ENCODE data around the gene CASP8AP2. TPM values are rescaled to one million over a fixed set of nuclear protein-coding genes. Genes with fewer than 3 reads are reported as not detected.

CASP8AP2 gene
- total RNA-seq, 6 experiments from 2014 or later = 8.8 to 11.5 (median 10.8) TPM

DNA sequence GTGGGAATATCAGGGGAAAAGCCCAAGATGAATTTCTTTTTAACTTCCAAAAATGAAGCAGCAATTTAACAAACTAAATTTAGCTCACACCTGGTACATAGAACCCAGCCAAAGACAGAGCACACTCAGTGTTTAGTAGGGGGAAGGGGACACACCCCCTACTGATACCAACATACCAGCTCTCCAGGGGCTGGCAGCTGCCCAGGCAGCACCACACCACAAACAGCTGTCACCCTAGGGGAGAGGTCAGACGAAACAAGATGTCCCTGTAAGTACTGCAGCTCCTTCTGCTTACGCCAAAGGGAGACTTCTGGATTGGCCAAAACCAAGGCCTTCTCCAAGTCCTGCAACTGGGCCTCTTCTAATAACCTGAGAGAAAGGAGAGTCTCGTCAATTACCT, 36.1 kb upstream of the CASP8AP2 start:
- Mint-ChIP-seq H3K4me3 (no peak overlapping the region), H3K36me3 (ENCODE audit: low read depth) (peaks cover 11% of the 10 kb centered on the region), H3K9me3 (no peaks in the 10 kb centered on the region), H3K27ac (no peak overlapping the region), H3K4me1 (ENCODE audit: low read depth) (no peaks in the 10 kb centered on the region), H3K27me3 (ENCODE audit: insufficient read depth) (no peaks in the 10 kb centered on the region)
- no peak for DNase-seq
- TF ChIP-seq, protein P1, sequence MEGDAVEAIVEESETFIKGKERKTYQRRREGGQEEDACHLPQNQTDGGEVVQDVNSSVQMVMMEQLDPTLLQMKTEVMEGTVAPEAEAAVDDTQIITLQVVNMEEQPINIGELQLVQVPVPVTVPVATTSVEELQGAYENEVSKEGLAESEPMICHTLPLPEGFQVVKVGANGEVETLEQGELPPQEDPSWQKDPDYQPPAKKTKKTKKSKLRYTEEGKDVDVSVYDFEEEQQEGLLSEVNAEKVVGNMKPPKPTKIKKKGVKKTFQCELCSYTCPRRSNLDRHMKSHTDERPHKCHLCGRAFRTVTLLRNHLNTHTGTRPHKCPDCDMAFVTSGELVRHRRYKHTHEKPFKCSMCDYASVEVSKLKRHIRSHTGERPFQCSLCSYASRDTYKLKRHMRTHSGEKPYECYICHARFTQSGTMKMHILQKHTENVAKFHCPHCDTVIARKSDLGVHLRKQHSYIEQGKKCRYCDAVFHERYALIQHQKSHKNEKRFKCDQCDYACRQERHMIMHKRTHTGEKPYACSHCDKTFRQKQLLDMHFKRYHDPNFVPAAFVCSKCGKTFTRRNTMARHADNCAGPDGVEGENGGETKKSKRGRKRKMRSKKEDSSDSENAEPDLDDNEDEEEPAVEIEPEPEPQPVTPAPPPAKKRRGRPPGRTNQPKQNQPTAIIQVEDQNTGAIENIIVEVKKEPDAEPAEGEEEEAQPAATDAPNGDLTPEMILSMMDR (IDR thresholded peaks at IDR 0.05) = no peak

DNA sequence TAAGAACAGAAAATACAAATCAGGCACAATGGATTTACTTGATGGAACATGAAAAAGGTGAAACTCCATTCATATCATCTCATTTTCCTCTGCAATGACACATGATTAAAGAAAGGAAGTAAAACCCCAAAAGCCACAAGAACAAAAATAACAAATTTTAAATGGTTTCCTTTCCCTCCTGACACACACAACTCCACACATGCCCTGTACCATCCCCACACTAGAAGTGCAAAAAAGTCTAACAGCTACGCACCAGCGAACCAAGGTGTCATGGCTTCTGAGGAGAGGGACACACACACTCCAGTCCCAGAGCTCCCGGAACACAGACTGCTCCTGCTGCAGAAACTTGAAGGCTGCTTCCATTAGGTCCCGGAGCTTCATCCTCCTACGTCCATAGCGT, 35.4 kb upstream of the CASP8AP2 start:
- H3K4me3 Mint-ChIP-seq = no peak overlapping the region
- no peak for DNase-seq
- H3K36me3 Mint-ChIP-seq (ENCODE audit: low read depth) = peaks cover 11% of the 10 kb centered on the region
- H3K27ac Mint-ChIP-seq = no peak overlapping the region; the same call in 1 of the 2 replicates
- TF ChIP-seq, protein P1 (IDR thresholded peaks at IDR 0.05) = no peak
- no peaks in the 10 kb centered on the region for H3K27me3 Mint-ChIP-seq (ENCODE audit: insufficient read depth)
- H3K4me1 Mint-ChIP-seq (ENCODE audit: low read depth) = no peaks in the 10 kb centered on the region
- H3K9me3 Mint-ChIP-seq = no peaks in the 10 kb centered on the region

DNA sequence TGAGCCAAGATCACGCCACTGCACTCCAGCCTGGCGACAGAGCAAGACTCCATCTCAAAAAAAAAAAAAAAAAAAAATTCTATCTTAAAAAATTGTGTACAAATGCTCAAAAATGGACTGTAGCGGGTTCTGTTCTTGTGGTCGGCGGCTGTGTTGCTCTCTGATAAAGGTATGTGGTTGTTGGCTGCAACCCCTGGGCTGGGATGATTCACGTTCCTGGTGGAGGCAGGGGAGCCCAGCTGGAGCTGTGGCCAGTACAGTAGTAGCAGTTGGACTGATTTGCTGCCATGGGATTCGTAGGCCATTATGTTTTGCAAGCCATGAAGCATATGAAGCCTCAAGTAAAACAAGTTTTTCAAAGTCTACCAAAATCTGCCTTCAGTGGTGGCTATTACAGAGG, 32.4 kb upstream of the CASP8AP2 start:
- no peaks in the 10 kb centered on the region for H3K27me3 Mint-ChIP-seq (ENCODE audit: insufficient read depth)
- no peaks in the 10 kb centered on the region for H3K9me3 Mint-ChIP-seq
- no peak for DNase-seq
- TF ChIP-seq, protein P1 (IDR thresholded peaks at IDR 0.05) = no peak
- peaks cover 17% of the 10 kb centered on the region for H3K36me3 Mint-ChIP-seq (ENCODE audit: low read depth)
- no peak overlapping the region for H3K4me3 Mint-ChIP-seq
- no peak overlapping the region for H3K27ac Mint-ChIP-seq
- H3K4me1 Mint-ChIP-seq (ENCODE audit: low read depth) = no peaks in the 10 kb centered on the region

DNA sequence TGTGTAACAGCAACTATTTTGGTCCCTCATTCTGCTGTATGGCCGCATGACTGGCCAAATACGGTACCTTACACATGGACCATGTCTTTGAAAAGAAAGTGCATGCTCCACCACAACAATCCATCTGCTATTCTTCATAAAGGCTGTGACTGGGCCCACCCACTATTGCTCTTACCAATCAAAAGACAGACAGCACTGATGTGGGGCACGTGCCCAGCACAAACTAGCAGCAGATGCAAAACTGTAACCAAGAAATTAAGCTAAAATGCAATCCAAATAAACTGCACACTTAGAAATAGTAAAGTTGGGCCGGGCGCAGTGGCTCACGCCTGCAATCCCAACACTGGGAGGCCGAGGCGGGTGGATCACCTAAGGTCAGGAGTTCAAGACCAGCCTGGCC, 30.6 kb upstream of the CASP8AP2 start:
- peaks cover 12% of the 10 kb centered on the region for H3K36me3 Mint-ChIP-seq (ENCODE audit: low read depth)
- no peak overlapping the region for H3K27ac Mint-ChIP-seq
- no peak overlapping the region for H3K4me3 Mint-ChIP-seq
- H3K4me1 Mint-ChIP-seq (ENCODE audit: low read depth) = no peaks in the 10 kb centered on the region
- no peak for DNase-seq
- no peaks in the 10 kb centered on the region for H3K27me3 Mint-ChIP-seq (ENCODE audit: insufficient read depth)
- no peaks in the 10 kb centered on the region for H3K9me3 Mint-ChIP-seq
- TF ChIP-seq, protein P1 (IDR thresholded peaks at IDR 0.05) = no peak

DNA sequence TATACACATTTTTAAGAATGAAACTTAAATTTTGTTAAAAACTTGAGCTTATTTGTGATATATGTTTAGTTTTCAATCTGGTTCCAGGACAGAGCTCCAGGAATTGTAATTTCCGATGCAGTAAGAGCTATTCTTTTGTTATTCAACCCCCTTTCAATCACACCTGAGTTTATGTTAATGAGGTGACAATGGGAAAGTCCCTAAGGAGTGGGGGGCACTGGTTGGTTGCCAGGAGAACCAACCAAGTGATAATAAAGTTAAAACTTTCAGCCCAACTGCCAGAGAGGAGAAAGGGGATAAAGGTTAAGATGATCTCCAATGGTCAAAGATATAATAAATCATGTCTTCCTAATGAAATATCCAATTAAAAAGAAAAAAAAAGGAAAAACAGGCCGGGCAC, 29.9 kb upstream of the CASP8AP2 start:
- no peak overlapping the region for H3K4me3 Mint-ChIP-seq
- no peaks in the 10 kb centered on the region for H3K4me1 Mint-ChIP-seq (ENCODE audit: low read depth)
- H3K27me3 Mint-ChIP-seq (ENCODE audit: insufficient read depth) = no peaks in the 10 kb centered on the region
- H3K27ac Mint-ChIP-seq = no peak overlapping the region
- DNase-seq = no peak
- TF ChIP-seq, protein P1 (IDR thresholded peaks at IDR 0.05) = no peak
- no peaks in the 10 kb centered on the region for H3K9me3 Mint-ChIP-seq
- peaks cover 12% of the 10 kb centered on the region for H3K36me3 Mint-ChIP-seq (ENCODE audit: low read depth)

DNA sequence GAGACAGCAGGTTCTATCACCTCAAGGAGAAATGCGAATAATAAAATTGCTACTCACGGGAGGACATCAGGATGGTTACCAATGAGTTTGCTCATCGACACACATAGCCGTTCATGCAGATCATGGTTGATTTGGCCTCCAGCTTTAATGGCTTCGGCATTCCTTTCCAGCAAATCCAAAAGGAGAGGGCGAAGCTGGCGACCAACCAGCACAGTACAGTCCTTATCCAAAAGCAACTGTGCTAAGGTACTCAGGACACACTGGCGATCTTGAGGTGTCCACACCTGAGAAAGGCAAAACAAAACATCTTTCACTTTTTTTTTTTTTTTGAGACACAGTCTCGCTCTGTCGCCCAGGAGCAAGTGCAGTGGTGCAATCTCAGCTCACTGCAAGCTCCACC, 26.4 kb upstream of the CASP8AP2 start:
- H3K9me3 Mint-ChIP-seq = no peaks in the 10 kb centered on the region

More for the DNA sequence above, 26.4 kb upstream of the CASP8AP2 start:
- H3K27me3 Mint-ChIP-seq (ENCODE audit: insufficient read depth) = no peaks in the 10 kb centered on the region
- DNase-seq = no peak
- H3K4me1 Mint-ChIP-seq (ENCODE audit: low read depth) = no peaks in the 10 kb centered on the region
- H3K4me3 Mint-ChIP-seq = no peak overlapping the region
- H3K27ac Mint-ChIP-seq = no peak overlapping the region
- TF ChIP-seq, protein P1 (IDR thresholded peaks at IDR 0.05) = no peak
- peaks cover 6% of the 10 kb centered on the region for H3K36me3 Mint-ChIP-seq (ENCODE audit: low read depth)
